Kidney (tissue), 14 donors: ENCODE data around the gene SCN4A. TPM values are rescaled to one million over a fixed set of nuclear protein-coding genes. Genes with fewer than 3 reads are reported as not detected.

Experiments used
- DNase-seq, 5 donors: peaks; one replicate each; pipeline ENCODE4 v3.0.0-alpha.2; 2013 to 2020
- FAIRE-seq: peaks from 2 replicates; lab custom pipeline; 2012; peaks lifted over from hg19 to GRCh38; lab: Jason Lieb, UNC
- H3K27ac ChIP-seq, 2 donors: one replicate each; pipeline ENCODE4 v1.7.0; 2013; ENCODE audit warnings: low read depth in 2 of 2, low read length in 2 of 2, inconsistent platforms in 1 of 2
- H3K27me3 ChIP-seq: one replicate; pipeline ENCODE4 v1.7.1; 2013; ENCODE audit warnings: low read length, inconsistent platforms; ENCODE audit not compliant: control insufficient read depth, insufficient read depth
- H3K36me3 ChIP-seq, 3 donors: one replicate each; pipeline versions ENCODE4 v1.7.0 to v1.7.1; 2013; ENCODE audit warnings: low read length in 3 of 3, control low read depth in 1 of 3, inconsistent platforms in 1 of 3; ENCODE audit not compliant: insufficient read depth in 3 of 3, control insufficient read depth in 2 of 3
- H3K4me1 ChIP-seq, 3 donors: one replicate each; pipeline versions ENCODE4 v1.7.0 to v1.7.1; 2013; ENCODE audit warnings: low read length in 3 of 3, inconsistent platforms in 1 of 3, low read depth in 1 of 3; ENCODE audit not compliant: control insufficient read depth in 2 of 3, insufficient read depth in 2 of 3
- H3K4me3 ChIP-seq, 3 donors: one replicate each; pipeline versions ENCODE4 v1.7.0 to v1.8.1; 2013; ENCODE audit warnings: low read length in 3 of 3, control low read depth in 1 of 3, inconsistent platforms in 1 of 3
- H3K9ac ChIP-seq, 3 donors: one replicate each; pipeline versions ENCODE4 v1.7.0 to v1.7.1; 2013; ENCODE audit warnings: low read length in 3 of 3, control low read depth in 1 of 3, inconsistent platforms in 1 of 3
- H3K9me3 ChIP-seq, 3 donors: one replicate each; pipeline versions ENCODE4 v1.7.0 to v1.7.1; 2013; ENCODE audit warnings: low read length in 3 of 3, control low read depth in 1 of 3, inconsistent platforms in 1 of 3; ENCODE audit not compliant: control insufficient read depth in 2 of 3, insufficient read depth in 1 of 3
- CTCF ChIP-seq: IDR thresholded peaks from 3 replicates; pipeline ENCODE4 v1.5.1; 2012; ENCODE audit warnings: mild to moderate bottlenecking, moderate library complexity, borderline replicate concordance; ENCODE audit not compliant: insufficient read depth; ENCODE audit errors: extremely low read depth
- intact Hi-C: fragments of 100-400 bp; cut with DNase I; formaldehyde crosslinking; loops from one replicate; pipeline ENCODE4 v1.11.1; 2022
- polyA plus RNA-seq: library from polyadenylated mRNA; stranded (reverse); fragments of 350-450 nt; fragmentation: Illumina TruSeq; extraction: RNeasy Lipid Tissue Mini Kit (QIAGEN cat#74804); gene quantifications from one replicate; pipeline ENCODE4 v1.2.3, GENCODE V29; 2014; ENCODE audit warnings: low read depth, low replicate concordance; ENCODE audit not compliant: insufficient read depth
- total RNA-seq: library from RNA; stranded (reverse); fragmentation: NEBNext Ultra II Directional; extraction: Animal tissue kit (Norgen Biotek cat#: 25700); gene quantifications from one replicate; pipeline ENCODE4 v1.2.1, GENCODE V29; 2021
- donor health status: control.
- donor health status: control.
- donor health status: control.
- donor health status: control.
- donor health status: control.
- donor health status: DM: yes; HTN: yes; CAD: no.
- donor health status: Normal renal cell carcinoma (clear cell type).

The SCN4A gene
- total and polyA plus RNA-seq, 2 donors from 2014 or later: 0.19 to 3.4 TPM

- no peak for FAIRE-seq
Observed at GRCh38 chr17:63998050-63998720, 25.5 kb upstream of the SCN4A start, which contains the start of gene PRR29. Gene PRR29 (plus strand): TSS chr17:63998351. CDS start chr17:63998365, 14 bp downstream.

GRCh38 chr17:63997341-63998048 is 24.8 kb upstream of the SCN4A start:
- H3K36me3 ChIP-seq: no peaks in the 10 kb centered on the region
- DNase-seq (peak in 1 of 5 donors; percentile 55), FAIRE-seq (no peak)
- no peak for TF ChIP-seq CTCF
- H3K27me3 ChIP-seq: no peaks in the 10 kb centered on the region
- H3K4me3 ChIP-seq: peak overlapping the region in 2 of 3 donors; percentile 61 to 69
- peak overlapping the region in 1 of 2 donors; percentile 3 for H3K27ac ChIP-seq
- no peak overlapping the region for H3K9ac ChIP-seq
- H3K9me3 ChIP-seq: no peaks in the 10 kb centered on the region
- intact Hi-C loops: no loop called here
- H3K4me1 ChIP-seq: peaks cover 0 to 7% (median 0%) of the 10 kb centered on the region in 3 donors

More at GRCh38 chr17:63998050-63998720, 25.5 kb upstream of the SCN4A start, which contains the start of gene PRR29:
- TF ChIP-seq CTCF: no peak
- H3K9me3 ChIP-seq: no peaks in the 10 kb centered on the region
- DNase-seq: peak; percentile 86 to 95 (median 90)
- intact Hi-C loops: no loop called here
- peaks cover 0 to 7% (median 0%) of the 10 kb centered on the region in 3 donors for H3K4me1 ChIP-seq
- H3K27ac ChIP-seq: peak within 1 kb of the TSS in 1 of 2 donors; percentile 3
- H3K27me3 ChIP-seq: no peaks in the 10 kb centered on the region
- peak within 1 kb of the TSS; percentile 61 to 69 (median 61) for H3K4me3 ChIP-seq
- peak within 1 kb of the TSS in 1 of 3 donors; percentile 34 for H3K9ac ChIP-seq
- H3K36me3 ChIP-seq: no peaks in the 10 kb centered on the region

- no peak overlapping the region for H3K9ac ChIP-seq
- H3K27me3 ChIP-seq: no peaks in the 10 kb centered on the region
- DNase-seq: no peak
Observed at GRCh38 chr17:63996430-63997182, 23.9 kb upstream of the SCN4A start.

More at GRCh38 chr17:63996430-63997182, 23.9 kb upstream of the SCN4A start:
- no peak for TF ChIP-seq CTCF
- FAIRE-seq: no peak
- Histone ChIP-seq H3K27ac (no peak overlapping the region), H3K4me3 (no peak overlapping the region), H3K9me3 (no peaks in the 10 kb centered on the region), H3K4me1 (peaks cover 0 to 7% (median 0%) of the 10 kb centered on the region in 3 donors), H3K36me3 (no peaks in the 10 kb centered on the region)
- intact Hi-C loops: no loop called here
